HG03135 (cell line): Measurements from ENCODE around the gene CSMD2.

Experiments used
- ATAC-seq: cut with Tn5 transposase; IDR thresholded peaks from one replicate; pipeline ENCODE4 v1.9.1; 2021; ENCODE audit warnings: mild to moderate bottlenecking, moderate library complexity; ENCODE audit not compliant: unreplicated experiment

The CSMD2 gene

DNA sequence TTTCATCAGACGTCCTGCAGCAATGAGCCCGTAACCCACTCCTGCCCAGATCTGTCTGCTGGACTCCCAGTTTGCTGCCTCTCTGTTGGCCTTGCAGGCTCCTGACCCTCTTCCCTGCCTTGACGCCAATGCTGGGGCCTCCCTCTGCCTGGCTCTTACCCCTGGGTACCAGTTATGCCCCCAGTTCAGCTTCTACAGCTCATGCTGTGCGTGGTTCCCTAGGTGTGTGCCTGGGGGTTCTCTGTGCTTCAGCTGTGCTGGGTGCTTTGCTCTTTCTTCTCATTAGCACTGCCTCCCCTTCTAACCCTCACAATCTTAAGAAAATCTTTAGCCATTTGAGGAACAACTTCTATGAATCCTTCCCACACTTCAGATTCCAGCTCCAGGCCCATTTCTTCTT, 541.2 kb downstream of the CSMD2 start:
- ATAC-seq: no peak

DNA sequence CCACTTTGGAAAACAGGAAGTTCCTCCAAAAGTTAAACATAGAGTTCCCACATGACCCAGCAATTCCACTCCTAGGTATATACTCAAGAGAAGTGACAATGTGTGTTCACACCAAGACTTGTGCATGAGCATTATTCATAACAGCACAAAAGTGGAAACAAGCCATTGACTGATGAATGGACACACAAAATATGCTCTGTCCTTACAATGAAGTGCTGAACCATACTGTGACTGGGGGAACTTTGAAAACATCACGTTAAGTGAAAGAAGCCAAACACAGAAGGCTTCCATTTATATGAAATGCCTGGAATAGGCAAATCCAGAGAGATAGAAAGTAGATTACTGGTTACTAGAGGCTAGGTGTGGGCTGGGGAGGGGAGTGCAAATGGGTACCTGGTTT, 542.3 kb downstream of the CSMD2 start:
- ATAC-seq: no peak

DNA sequence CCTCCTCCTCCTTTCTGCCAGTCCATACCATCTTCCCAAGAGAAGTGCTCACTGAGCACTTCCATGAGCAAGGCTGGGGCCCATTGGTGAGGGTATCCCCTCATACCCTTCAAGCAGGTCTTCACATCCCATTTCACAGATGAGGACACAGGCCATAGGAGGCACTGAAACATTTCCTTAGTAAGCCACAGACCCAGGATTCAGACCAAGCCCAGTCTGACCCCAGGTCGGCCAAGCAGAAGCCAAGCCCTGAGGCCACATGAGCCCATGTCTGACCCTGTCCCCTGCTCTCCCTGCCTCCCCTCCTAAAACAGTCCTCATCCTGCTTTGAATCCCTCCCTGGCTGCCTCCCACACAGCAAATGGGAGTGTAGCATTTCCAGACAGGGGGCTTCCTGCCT, 546.4 kb downstream of the CSMD2 start:
- no peak for ATAC-seq

DNA sequence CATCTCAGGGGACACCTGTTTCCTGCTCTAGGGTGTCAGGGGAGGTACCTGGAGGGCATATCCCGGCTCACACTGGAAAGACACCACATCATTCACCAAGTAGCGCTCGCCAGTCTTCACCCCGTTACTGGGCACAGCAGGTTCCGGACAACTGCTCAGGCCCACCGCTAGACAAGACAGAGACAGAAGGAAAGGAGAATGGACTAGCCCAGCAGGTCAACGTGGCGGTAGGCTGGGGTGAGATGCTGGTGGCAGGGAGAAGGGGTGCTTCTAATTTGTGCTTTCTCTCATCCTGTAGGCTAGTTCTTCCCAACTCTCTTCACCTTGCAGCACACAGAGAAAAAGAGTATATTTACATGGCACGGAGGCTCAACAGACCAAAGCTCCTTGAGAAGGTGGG, 547.6 kb downstream of the CSMD2 start:
- no peak for ATAC-seq

DNA sequence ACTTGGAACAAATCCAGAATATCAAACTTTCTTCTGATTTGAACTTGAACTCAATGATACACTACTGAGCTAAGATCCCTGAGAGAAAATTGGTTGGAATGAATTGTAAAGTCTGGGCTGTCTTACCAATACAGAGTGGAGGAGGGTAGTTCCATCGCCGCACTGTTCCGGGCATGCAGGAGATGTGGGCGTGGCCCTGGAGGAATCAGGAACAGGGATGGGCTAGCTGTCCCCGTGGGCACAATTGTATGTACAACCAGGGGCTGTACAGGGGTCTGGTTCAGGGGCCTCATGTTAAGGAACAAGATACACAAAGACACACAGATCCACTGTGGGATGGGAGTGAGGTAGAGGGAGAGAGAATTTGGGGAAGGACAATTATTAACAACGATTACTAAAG, 548.2 kb downstream of the CSMD2 start:
- no peak for ATAC-seq

DNA sequence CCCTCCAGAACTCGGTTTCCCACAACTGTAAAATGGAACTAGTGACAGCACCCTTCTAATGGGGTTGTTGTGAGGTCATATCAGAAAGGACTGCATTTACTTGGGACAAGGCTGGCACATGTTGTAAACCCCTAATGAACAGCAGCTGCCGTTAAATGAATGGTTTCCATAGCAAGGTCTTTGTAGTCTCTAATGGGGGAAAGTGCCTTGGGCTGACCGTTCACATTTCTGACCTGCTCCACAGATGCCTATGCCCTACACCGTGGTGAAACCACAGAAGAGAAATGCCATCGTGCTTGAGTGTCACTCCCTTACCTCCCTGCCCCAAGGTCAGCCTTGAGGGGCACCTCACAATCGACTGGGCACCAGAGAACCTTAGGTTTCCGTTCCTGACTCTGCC, 549.5 kb downstream of the CSMD2 start:
- no peak for ATAC-seq

DNA sequence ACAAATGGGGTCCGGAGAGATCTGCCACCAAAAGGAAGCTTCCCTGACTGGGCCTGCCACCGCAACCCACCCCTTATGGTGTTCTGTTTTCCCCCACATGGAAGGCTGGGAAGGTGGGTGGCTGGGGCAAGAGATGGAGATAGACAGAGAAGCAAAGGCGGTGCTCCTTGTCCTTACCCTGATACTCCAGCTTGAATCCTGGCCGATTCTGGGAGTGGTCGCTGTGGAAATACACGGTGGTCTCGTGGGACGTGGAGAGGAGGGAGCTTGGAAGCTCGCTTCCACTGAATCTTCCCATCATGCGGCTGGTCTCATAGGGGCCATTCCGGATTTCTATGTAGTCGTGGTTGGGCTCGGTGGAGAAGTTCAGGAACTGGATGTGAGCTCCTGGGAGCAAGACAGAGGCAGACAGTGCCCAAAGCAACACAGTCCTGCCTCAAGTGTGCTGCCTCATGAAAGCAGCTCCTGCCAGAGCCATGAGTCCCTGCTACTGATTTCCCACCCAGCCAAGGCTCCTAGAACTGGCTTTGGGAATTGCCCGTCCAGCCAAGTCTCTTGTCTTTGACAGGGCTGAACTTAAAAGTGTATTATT, 554.1 kb downstream of the CSMD2 start:
- no peak for ATAC-seq

DNA sequence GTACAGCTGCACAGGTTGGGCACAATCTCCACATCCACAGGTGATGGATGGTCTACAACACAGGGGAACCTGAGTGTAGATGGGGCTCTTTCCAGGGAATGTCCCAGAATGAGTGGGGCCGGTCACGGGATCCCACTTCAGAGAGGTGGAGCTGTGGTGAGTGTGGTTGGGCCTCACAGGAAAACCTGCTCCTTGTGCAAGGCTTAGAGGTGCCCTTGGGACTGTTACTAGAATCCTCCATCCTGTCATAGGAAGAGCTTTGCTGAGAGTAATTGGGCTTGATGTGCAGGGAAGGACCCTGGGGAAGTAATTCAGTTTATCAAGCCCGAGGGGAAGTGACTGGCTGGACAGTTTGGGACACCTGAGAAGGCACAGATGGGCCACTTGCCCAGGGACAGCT, 554.6 kb downstream of the CSMD2 start:
- ATAC-seq: no peak

DNA sequence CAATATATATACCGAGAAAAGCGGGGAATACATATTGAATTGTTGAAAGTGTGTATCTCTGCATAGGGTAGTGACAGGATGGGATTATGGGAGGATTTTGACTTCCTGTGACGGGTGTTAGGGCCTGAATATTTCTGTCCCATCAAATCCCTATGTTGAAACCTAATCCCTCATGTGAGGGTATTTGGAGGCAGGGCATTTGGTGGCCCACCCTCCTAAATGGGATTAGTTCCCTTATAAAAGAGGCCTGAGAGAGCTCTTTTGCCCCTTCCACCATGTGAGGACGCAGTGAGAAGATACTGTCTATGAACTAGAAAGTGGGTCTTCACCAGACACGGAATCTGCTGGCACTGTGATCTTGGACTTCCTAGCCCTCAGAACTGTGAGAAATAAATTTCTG, 555.3 kb downstream of the CSMD2 start:
- no peak for ATAC-seq

DNA sequence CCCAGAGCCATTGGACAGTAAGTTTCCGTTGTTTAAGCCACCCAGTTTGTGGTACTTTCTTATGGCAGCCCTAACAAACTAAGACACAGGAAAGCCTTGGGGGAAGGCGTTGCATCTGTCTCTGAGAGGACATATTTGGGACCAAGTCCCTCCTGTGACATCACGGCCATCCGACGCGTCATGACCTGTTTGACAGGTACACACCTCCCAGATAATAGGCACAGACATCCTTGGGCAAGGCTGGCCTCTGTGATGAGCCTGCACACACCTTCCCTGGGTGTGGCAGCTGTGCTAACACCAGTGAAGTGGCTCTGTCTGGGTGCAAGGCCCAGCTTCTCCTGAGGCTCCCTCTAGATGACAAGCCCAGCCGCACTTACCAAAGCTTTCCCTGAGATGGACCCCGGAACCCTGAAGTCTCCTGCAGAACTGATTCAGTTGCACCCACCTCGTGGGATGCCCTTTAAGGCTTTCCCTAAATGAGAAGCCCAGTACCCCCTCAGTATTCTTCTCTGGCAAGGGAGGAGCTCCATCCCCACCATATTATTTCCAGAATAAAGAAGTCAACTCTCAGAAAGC, 556.1 kb downstream of the CSMD2 start:
- ATAC-seq: no peak

DNA sequence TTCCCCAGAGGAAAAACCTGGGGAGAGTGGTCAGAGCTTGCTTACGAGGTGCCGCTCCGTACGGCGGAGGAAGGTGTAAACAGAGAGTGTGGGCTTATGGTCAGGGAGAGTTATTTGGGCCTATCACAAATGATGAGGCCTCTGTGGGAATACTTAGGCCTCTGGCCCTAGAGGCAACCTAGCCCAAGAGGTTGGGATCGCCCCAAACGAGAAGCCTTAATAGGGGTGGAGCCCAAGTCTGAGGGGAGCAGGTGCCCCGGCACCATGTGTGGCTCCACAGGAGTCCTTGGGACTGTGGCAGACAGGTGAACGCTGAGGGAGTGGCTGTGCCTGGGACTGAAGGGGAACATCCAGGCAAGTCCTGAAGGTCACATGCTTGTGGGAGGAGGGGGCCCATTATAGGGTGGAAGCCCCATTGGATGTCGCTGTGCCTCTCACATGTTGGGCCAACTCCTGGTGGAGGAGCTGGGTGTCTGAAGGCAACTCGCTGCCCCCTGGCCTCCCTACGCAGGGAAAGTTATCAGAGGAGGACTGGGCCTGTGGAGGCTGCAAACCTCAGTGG, 557.5 kb downstream of the CSMD2 start:
- no peak for ATAC-seq

DNA sequence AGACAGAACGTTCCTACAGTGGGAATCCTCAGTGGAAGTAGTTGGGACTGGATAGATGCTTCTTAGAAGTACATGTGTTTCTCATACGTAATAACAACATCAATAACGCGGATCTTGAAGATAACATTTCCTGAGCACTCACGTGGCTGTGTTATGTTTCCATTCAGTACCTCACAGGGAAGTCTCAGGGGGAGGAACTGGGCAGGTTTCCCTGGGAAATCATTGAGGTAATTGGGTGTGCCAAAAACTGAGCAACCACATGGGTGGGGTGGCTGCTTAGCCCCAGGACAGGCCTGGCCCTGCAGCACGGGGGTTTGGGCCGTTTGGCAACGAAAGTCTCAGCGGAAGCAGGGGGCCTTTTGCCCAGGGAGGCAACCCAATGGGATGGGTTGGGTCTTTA, 558.8 kb downstream of the CSMD2 start:
- no peak for ATAC-seq

DNA sequence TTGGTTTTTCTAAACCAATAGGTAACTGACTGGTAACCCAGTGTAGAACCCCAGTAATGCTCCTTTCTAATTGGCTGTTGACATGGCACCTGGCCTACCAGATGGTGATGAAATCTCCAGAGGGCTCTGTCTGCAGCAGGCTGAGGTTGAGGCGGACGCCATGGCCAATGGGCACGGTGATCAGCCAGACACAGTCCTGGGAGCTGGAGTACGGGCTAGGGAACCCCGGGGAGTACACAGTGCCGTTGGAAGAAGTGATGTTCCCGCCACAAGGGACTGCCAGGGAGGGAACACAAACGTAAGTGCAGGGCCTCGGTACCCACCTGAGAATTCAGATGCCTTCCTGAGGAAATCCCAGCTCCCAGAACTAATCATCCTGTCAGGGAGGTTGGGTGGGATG, 562.8 kb downstream of the CSMD2 start:
- no peak for ATAC-seq

DNA sequence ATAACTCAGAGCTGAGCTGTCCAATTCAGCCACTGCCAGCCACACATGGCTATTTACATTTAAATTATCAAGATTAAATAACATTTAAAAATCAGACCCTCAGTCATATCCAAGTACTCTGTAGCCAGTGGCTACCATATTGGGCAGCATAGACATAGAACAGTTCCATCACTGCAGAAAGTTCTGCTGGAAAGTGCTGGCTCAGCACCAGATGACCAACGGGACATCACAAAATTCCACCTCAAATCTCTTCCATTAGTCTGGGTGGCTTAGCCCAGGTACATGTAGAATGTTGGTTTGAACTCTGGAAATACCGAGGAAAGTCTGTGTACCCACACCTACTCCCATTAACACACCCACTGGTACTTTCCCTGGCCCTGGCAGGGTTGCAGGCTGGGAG, 563.3 kb downstream of the CSMD2 start:
- no peak for ATAC-seq

DNA sequence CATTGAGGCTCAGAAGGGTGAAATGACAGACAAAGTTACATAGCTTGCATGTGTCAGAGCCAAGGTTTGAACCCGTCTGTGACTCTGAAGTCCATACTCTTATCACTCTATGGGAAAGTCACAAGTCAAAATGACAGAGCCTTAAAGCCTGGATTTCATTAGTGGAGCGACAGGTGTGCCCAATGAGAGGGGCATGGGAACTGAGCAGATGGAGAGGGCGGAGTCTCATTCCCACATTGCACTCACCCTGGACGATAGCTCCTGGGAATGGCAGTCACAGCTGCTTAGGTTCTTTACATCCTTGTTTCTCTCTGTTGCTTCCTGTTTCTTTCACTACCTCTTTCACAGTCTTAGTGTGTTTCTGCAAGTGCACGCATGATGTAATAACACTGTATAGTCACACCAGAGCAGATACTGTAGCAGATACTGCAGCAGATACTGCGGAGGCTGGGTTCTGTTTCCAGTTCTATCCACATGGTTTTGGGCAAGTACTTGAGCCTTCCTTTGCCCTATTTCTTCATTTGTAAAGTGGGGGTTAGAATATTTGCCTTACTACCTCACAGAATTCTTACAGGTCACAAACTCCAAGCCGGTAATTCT, 565.4 kb downstream of the CSMD2 start:
- ATAC-seq: no peak

DNA sequence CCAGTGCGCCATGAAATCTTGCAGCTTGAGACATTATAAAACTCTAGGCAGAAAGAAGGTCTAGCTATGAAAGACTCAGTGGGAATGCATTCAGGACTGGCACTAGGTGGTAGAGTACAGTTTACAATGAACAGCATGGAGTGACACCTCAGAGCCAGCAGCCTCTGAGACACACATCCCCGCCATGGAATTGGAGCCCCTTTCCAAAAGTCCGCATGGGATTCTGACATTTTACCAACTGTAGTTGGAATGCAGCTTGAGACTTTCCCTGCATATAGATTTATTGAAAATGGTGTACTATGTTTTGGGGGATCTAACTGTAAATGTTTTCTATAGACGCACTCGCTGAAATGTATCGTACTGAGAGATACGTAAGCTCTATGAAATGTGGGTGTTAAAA, 576.3 kb downstream of the CSMD2 start:
- ATAC-seq: no peak

DNA sequence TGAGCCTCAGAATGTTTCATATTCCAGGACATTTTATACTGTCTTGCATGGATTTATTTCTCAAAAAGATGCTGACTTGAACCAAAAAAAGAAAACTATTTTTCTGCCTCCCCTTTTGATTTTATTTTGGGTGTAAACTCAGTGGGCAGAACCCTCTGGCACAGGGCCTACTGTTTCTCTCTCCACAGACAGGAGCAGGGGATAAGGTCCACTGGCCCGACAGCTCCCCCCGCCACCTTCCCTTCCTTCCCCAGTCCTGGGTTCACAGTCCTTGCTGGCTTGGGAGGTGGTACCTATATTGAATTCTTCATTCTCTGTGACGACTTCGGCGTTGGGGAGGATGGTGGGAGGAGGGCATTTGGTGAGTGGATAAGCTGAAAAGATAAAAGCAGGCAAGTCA, 578.2 kb downstream of the CSMD2 start:
- ATAC-seq: no peak

DNA sequence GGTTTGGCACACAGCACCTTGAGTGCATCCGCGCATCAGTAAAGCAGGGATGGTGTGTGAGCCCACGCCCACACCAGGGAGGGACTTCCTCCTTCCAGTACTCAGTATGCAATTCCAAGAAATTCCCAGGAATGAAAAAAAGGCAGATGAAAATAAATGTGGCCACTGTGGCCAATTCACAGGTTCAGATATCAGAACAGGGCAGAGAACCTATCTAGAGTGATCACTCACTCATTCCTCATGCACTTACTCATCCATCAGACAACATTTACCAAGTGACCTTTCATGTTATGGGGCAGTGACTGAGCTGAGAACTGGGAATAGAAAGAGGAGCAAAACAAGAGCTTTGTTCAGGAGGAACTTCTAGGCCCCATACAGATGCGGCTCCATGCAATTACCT, 578.9 kb downstream of the CSMD2 start:
- no peak for ATAC-seq

DNA sequence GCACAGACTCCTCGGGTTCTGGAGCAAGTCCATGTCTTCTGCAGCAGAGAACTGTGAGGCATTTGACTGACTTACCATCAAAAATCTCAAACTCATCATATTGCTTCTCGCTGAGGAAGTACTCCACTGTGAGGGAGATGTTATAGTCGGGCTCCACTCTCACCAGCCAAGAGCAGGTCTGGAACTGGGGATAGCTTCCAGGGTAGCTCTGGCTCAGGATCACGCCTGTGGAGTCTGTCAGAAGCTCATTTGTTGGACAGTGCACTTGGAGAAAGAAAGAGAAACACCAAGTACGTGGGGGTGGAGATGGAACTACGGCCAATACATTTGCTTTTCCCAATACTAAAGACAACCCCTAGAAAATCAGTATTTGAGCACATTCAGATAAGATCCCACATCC, 581.5 kb downstream of the CSMD2 start:
- ATAC-seq: no peak

DNA sequence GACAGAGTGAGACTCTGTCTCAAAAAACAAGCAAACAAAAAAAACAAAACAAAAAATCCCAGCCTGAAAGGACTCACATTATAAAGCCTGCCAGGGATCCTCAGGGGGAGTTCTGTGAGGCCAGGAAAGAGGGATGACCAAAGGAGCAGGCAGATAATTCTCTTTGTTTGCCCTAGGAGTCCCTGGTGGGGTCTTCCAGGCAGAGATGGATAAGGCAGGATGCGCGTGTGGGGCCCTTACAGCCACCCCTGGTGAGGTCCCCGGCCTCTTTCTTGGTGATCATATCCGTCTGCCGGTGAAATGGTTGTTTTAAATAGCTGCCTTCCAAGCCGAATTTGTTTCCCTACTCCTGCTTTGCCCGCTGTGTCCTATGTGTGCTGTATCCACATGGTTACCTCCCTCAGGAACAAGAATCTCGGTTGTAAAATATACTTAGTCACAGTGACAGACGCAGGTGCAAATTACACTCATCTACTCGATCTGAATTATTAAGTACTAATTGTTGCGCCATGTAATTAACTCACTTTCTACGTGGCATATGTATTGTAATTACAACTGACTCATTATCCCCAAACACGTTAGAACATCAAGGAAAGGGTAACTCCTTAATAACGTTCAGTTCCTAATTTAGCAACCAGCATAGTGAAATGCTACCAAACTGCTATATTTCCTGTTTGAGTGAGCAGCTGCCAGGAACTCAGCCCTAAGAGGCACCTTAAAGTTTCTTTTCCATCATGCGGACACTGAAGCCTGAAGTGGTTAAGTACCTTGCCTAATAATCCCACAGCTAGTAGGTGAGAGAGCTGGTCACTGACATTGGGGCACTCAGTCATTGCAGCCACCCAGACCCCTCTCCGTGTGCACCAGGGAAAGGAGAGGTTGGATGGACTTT, 586.2 kb downstream of the CSMD2 start:
- ATAC-seq: no peak

DNA sequence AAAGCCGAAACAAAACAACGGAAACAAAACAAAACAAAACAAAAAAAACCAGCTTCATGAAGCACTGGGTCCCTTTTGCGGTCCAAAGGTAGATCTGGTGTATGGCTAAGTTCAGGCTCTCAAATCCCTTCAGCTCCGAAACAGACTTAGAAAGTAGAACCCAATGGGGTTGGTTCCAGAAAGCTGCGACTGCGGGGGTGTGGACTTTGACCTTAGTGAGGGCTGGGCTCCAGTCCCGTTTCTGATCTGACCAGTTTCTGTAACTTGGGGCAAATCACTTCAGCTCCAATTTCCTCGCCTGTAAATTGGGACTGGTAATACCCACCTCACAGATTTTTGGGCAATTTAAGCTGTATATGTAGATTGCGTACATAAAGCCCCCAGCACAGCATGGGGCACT, 587.4 kb downstream of the CSMD2 start:
- no peak for ATAC-seq
